Ovary (tissue), 9 donors: Measurements from ENCODE around the gene PDE4D. TPM values are rescaled to one million over a fixed set of nuclear protein-coding genes. Genes with fewer than 3 reads are reported as not detected.

Source experiments
- DNase-seq, 5 donors: peaks; one replicate each; pipeline ENCODE4 v3.0.0-alpha.2; 2019 to 2020
- H3K27ac ChIP-seq, 2 donors: fragments of 200-600 bp; one replicate each; pipeline versions ENCODE4 v1.5.1 to v1.8.0; 2019 to 2022
- H3K27me3 ChIP-seq: fragments of 200-600 bp; one replicate; pipeline ENCODE4 v1.8.0; 2022
- H3K36me3 ChIP-seq: fragments of 200-600 bp; sonication (generic); one replicate; pipeline ENCODE4 v1.5.1; 2019
- H3K4me1 ChIP-seq: one replicate; pipeline ENCODE4 v1.8.1; 2013; ENCODE audit warnings: mild to moderate bottlenecking, moderate library complexity; ENCODE audit not compliant: insufficient read depth
- H3K4me3 ChIP-seq: fragments of 200-600 bp; sonication (generic); one replicate; pipeline ENCODE4 v1.5.1; 2017
- H3K9me3 ChIP-seq, 2 donors: fragments of 200-600 bp in 1 of 2; sonication (generic) in 1 of 2; one replicate each; pipeline versions ENCODE4 v1.5.1 to v1.8.1; 2013 to 2019; ENCODE audit warnings: mild to moderate bottlenecking in 1 of 2, moderate library complexity in 1 of 2
- EP300 ChIP-seq: sonication (generic); formaldehyde crosslinking; IDR thresholded peaks from one replicate; pipeline ENCODE4 v1.6.1; 2017; ENCODE audit warnings: antibody characterized with exemption
- POLR2A ChIP-seq: fragments of 450-650 bp; IDR thresholded peaks from one replicate; pipeline ENCODE4 v1.6.1; 2017; ENCODE audit warnings: antibody characterized with exemption, mild to moderate bottlenecking, moderate library complexity
- WGBS, 3 donors: extraction: QIAGEN DNeasy Blood & Tissue Kit in 1 of 3; methylation state at CpG; one replicate each; pipeline versions ENCODE4 v1.1.5 to v1.1.7; 2013 to 2017; 5-methylcytosine and 5-hydroxymethylcytosine counted together
- intact Hi-C, 4 donors: fragments of 100-400 bp; cut with DNase I; formaldehyde crosslinking; loops; one replicate each; pipeline versions ENCODE4 v1.11.0 to v1.15.1; 2022 to 2023
- polyA plus RNA-seq, 2 donors: library from polyadenylated mRNA; stranded (reverse); fragments of 200-250 nt in 1 of 2; fragments of 350-450 nt in 1 of 2; fragmentation: Illumina TruSeq in 1 of 2; extraction: RNeasy Lipid Tissue Mini Kit (QIAGEN cat#74804) in 1 of 2; gene quantifications; one replicate each; pipeline ENCODE4 v1.2.3, GENCODE V29; 2013 to 2014
- total RNA-seq, 7 donors: library from RNA; depleted of rRNA in 2 of 7; stranded (reverse); fragments of >200 nt in 2 of 7; fragmentation: NEBNext Ultra II Directional in 3 of 7; extraction: Animal tissue kit (Norgen Biotek cat#: 25700) in 3 of 7; gene quantifications; one replicate each; pipeline versions ENCODE4 v1.1.0 to v1.2.4, GENCODE V29; 2016 to 2023
- TF ChIP-seq, protein P1 (sequence below), 3 donors: fragments of 450-650 bp in 2 of 3; fragments of 200-600 bp in 1 of 3; IDR thresholded peaks; one replicate each; pipeline versions ENCODE4 v1.5.1 to v1.8.0; 2016 to 2022; ENCODE audit warnings: antibody characterized with exemption in 3 of 3, mild to moderate bottlenecking in 1 of 3
- donor health status: DM: no; HTN: no; CAD: no; lungs with moderate emphysema.
- donor health status: DM: no; HTN: no; CAD: no.
- donor health status: Bipolar disorder and iron deficiency.
- donor health status: DM: yes; HTN: yes; CAD: no.
- donor health status: DM: no; HTN: no; CAD: no.
- donor health status: DM: yes; HTN: yes; CAD: no.

Gene PDE4D
- total and polyA plus RNA-seq, 9 donors: 1.3 to 67.6 (median 8.4) TPM

DNA sequence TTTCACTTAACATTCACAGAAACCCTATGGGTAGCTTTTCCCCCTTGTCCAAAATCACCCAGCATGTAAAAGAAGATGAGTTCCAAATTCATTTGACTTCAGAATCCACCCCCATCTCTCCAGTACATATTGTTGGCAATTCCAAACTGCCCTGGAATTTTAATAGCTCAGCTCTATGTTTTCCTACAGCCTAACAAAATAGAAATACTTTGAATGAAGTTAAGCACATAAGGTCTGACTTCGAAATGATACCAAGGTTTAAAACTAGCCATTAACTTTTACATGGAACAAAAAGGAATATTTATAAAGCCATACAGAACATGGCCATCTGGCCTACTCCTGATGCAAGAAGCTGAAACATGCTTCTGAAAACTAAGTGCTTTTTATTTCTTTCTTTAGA, 634.3 kb downstream of the PDE4D start:
- DNase-seq: no peak
- Histone ChIP-seq H3K36me3 (no peaks in the 10 kb centered on the region), H3K27me3 (no peaks in the 10 kb centered on the region), H3K9me3 (no peaks in the 10 kb centered on the region), H3K4me1 (peaks cover 2% of the 10 kb centered on the region), H3K27ac (no peak overlapping the region), H3K4me3 (no peak overlapping the region)
- WGBS, 3 donors: 29 to 42% (median 37%) methylated on average over 1 of the region's 1 CpG
- intact Hi-C loops: no loop called here
- TF ChIP-seq, protein P1, sequence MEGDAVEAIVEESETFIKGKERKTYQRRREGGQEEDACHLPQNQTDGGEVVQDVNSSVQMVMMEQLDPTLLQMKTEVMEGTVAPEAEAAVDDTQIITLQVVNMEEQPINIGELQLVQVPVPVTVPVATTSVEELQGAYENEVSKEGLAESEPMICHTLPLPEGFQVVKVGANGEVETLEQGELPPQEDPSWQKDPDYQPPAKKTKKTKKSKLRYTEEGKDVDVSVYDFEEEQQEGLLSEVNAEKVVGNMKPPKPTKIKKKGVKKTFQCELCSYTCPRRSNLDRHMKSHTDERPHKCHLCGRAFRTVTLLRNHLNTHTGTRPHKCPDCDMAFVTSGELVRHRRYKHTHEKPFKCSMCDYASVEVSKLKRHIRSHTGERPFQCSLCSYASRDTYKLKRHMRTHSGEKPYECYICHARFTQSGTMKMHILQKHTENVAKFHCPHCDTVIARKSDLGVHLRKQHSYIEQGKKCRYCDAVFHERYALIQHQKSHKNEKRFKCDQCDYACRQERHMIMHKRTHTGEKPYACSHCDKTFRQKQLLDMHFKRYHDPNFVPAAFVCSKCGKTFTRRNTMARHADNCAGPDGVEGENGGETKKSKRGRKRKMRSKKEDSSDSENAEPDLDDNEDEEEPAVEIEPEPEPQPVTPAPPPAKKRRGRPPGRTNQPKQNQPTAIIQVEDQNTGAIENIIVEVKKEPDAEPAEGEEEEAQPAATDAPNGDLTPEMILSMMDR (IDR thresholded peaks at IDR 0.05): no peak
- TF ChIP-seq POLR2A: no peak
- no peak for TF ChIP-seq EP300

DNA sequence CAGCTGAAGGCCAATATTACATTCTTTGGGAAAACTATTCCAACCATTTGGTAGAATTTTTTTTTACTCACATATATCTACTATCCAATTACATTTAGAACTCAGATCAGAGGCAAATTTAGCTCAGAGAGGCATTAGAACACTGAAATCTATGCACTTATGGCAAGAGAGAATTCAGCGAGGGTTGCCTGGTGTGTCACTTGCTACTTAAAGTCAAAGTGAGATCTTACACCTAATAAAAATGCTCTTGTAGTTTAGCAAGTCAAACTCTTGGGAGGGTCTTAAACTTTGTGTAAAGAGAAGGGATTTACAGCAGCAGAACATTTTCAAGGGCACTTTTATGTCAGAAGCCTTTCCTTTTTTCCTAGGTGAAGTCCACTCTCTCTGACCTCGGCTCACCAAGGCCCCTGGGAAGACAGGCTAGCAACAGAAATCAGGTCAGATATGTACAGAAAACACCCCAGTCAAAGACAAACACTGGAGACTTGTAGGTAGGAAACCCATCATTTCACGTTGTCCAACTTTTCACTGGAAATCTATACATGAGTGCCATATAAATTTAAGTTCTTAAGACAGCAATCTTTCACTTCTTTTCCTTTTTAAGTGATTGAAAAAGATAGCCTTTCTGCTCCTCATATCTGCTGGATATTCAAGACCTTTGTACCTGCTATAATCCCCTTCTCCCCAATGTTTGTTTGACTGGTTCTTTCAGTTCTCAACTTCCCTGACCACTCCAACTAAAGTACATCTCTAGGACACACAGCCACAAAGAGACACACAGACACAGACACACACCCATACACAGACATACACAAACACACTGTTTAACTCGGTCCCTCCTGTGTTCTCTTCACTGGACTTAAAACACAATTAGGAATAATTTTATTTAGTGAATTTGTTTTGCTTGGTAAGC, 635.8 kb downstream of the PDE4D start:
- no peak overlapping the region for H3K27ac ChIP-seq

DNA sequence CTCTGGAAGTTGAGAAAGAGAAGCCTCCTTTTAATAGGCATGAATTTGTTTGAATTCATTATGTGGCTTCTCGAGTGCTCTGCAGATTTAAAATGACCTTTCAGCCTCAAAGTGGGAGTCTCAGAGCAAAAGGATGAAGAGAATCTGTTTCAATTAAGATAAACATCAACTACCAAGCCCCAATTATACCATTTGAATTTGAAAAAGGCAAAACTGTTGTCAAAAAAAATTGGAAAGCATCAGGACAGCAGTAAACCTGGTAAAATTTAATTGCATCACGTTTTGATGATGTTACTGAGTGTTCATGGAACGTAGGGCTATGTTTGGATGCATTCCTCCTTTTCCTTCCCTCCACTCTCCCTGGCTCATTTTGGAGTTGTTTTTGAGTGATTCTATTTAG, 637.2 kb downstream of the PDE4D start:
- Histone ChIP-seq H3K36me3 (no peaks in the 10 kb centered on the region), H3K4me1 (no peaks in the 10 kb centered on the region), H3K27me3 (no peaks in the 10 kb centered on the region), H3K9me3 (no peaks in the 10 kb centered on the region), H3K4me3 (no peak overlapping the region), H3K27ac (no peak overlapping the region)
- TF ChIP-seq EP300 (no peak), POLR2A (no peak)
- TF ChIP-seq, protein P1 (IDR thresholded peaks at IDR 0.05): no peak
- 25 to 31% (median 30%) methylated on average over 3 of the region's 3 CpGs for WGBS, 3 donors
- intact Hi-C loops: no loop called here
- no peak for DNase-seq

More for the DNA sequence above, 635.8 kb downstream of the PDE4D start:
- no peak overlapping the region for H3K4me3 ChIP-seq
- intact Hi-C loops: no loop called here
- H3K27me3 ChIP-seq: no peaks in the 10 kb centered on the region
- H3K36me3 ChIP-seq: no peaks in the 10 kb centered on the region
- 92 to 93% (median 93%) methylated on average over 4 of the region's 4 CpGs for WGBS, 3 donors
- H3K4me1 ChIP-seq: no peaks in the 10 kb centered on the region
- no peaks in the 10 kb centered on the region for H3K9me3 ChIP-seq
- no peak for DNase-seq
- TF ChIP-seq, protein P1 (IDR thresholded peaks at IDR 0.05): no peak
- TF ChIP-seq POLR2A (no peak), EP300 (no peak)

DNA sequence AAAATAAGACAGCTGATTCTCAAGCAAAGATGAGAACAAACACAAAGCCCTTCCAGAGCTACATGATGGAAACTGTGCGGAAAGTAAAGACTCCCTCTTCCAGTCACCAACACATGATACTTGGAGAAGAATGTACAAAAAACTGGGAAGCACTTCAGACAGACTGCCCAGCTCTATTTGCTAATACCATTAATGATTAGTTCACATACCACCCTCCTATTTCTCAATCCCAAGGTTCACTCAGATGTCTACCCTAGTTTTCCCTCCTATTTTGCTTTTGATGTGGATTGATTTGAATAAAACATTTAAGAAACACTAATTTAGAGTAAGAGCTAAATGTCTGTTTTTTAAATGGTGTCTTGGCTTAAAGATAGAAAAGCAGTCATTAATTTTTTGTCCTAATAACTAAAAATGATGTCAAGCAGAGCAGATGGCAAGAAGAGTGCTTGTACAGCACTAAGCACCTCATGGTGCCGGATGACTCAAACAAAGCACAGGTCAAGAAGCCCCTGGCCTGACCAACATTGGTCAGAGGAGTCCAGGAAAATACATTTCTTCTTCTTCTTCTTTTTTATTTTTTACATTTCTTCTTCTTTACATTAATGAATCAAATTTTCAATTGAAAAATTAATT, 639.4 kb downstream of the PDE4D start:
- H3K9me3 ChIP-seq: no peaks in the 10 kb centered on the region
- intact Hi-C loops: no loop called here
- DNase-seq: no peak
- 91 to 97% (median 93%) methylated on average over 2 of the region's 2 CpGs for WGBS, 3 donors
- TF ChIP-seq, protein P1 (IDR thresholded peaks at IDR 0.05): no peak
- TF ChIP-seq POLR2A (no peak), EP300 (no peak)
- no peaks in the 10 kb centered on the region for H3K4me1 ChIP-seq
- H3K4me3 ChIP-seq: no peak overlapping the region
- no peaks in the 10 kb centered on the region for H3K27me3 ChIP-seq
- no peak overlapping the region for H3K27ac ChIP-seq
- H3K36me3 ChIP-seq: no peaks in the 10 kb centered on the region
